ENCODE results near the gene GPC5. TPM values are rescaled to one million over a fixed set of nuclear protein-coding genes. Genes with fewer than 3 reads are reported as not detected.

The GPC5 gene
- total RNA-seq, 1 donor from 2014 or later = 0.07 TPM

DNA sequence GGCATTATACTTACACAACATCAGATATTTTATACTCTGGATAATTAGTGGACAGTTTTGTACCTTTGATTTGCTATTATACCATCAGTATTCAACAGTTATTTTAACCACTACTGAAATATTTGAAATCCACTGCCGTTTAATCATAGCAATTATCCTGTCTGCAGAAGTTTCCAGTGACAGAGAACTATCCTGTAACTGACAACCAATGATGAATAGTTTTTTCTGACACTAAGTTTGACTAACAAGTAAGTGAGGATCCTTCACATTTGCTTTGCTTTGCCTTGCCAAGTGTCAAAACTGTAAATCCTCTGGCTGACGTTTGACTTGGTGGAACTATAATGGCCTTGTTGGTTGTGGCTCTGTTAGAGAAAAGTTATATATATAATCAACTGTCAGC is 410.7 kb downstream of the GPC5 start:
- H3K79me2 ChIP-seq (ENCODE audit: low read depth) = no peaks in the 10 kb centered on the region
- no peak overlapping the region for H3K4me3 Mint-ChIP-seq
- no peaks in the 10 kb centered on the region for H4K20me1 ChIP-seq (ENCODE audit: low read depth)
- H3K9me3 ChIP-seq (ENCODE audit: low read depth) = no peaks in the 10 kb centered on the region
- H3K4me1 ChIP-seq = no peaks in the 10 kb centered on the region
- H3K36me3 ChIP-seq = no peaks in the 10 kb centered on the region
- no peaks in the 10 kb centered on the region for H3K36me3 Mint-ChIP-seq
- no peaks in the 10 kb centered on the region for H3F3A ChIP-seq (ENCODE audit: low read depth)
- no peaks in the 10 kb centered on the region for H3K27me3 Mint-ChIP-seq (ENCODE audit: insufficient read depth, low read depth)
- H3K27ac ChIP-seq = no peak overlapping the region
- no peak for TF ChIP-seq EZH2phosphoT487 (IDR thresholded peaks at IDR 0.05)
- TF ChIP-seq EZH2 (IDR thresholded peaks at IDR 0.05) = no peak
- no peak for TF ChIP-seq CTCF (IDR thresholded peaks at IDR 0.05)
- no peak for DNase-seq (ENCODE audit: low spot score)
- H3K9me3 Mint-ChIP-seq = no peaks in the 10 kb centered on the region
- no peak overlapping the region for H3K9ac ChIP-seq
- H3K27ac Mint-ChIP-seq = no peak overlapping the region
- H3K4me1 Mint-ChIP-seq = no peaks in the 10 kb centered on the region
- no peaks in the 10 kb centered on the region for H3K27me3 ChIP-seq
- no peak overlapping the region for H3K4me3 ChIP-seq
- H2AFZ ChIP-seq (replicated peaks) = no peak overlapping the region
- H3K4me2 ChIP-seq = no peak overlapping the region

GRCh38 chr13:91813253-91813652 is 414.8 kb downstream of the GPC5 start:
- H2AFZ ChIP-seq (replicated peaks) = no peak overlapping the region
- Mint-ChIP-seq H3K9me3 (no peaks in the 10 kb centered on the region), H3K27me3 (ENCODE audit: insufficient read depth, low read depth) (peaks cover 2% of the 10 kb centered on the region), H3K4me1 (no peaks in the 10 kb centered on the region), H3K36me3 (no peaks in the 10 kb centered on the region), H3K4me3 (no peak overlapping the region), H3K27ac (no peak overlapping the region)
- no peak overlapping the region for H3K27ac ChIP-seq
- H3K36me3 ChIP-seq = no peaks in the 10 kb centered on the region
- H3F3A ChIP-seq (ENCODE audit: low read depth) = no peaks in the 10 kb centered on the region
- H3K4me3 ChIP-seq = no peak overlapping the region
- no peaks in the 10 kb centered on the region for H3K79me2 ChIP-seq (ENCODE audit: low read depth)
- no peaks in the 10 kb centered on the region for H3K4me1 ChIP-seq
- no peaks in the 10 kb centered on the region for H4K20me1 ChIP-seq (ENCODE audit: low read depth)
- no peaks in the 10 kb centered on the region for H3K9me3 ChIP-seq (ENCODE audit: low read depth)
- no peak overlapping the region for H3K4me2 ChIP-seq
- H3K9ac ChIP-seq = no peak overlapping the region
- no peak for TF ChIP-seq EZH2phosphoT487 (IDR thresholded peaks at IDR 0.05)
- DNase-seq (ENCODE audit: low spot score) = no peak
- H3K27me3 ChIP-seq = no peaks in the 10 kb centered on the region

DNA sequence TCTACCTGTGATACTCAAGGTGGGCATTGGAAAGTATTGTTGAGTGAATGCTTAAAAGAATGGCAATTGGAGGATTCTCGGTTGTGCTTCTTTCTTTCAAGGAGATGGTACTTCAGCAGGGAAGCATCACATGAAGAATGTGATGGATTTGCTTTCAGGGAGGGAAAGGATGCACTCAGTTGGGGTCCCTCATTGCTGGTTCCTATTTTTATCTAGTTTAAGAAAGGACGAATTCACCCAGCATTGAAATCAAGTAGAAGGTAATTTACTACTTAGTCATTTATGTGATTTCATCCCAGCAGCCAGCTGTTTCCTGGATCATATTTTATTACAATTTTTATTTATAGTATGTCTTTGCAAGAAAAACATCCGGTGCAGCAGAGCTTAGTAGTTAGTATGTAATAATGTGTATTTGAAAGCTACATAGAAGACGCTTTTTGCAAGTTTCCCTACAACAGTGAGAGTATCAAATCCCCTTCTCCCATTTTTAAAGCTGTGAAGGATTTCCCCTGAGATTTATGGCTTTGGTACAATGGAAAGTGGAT is 417.9 kb downstream of the GPC5 start:
- no peaks in the 10 kb centered on the region for H3K9me3 ChIP-seq (ENCODE audit: low read depth)
- H3K27ac Mint-ChIP-seq = no peak overlapping the region

More for the DNA sequence above, 417.9 kb downstream of the GPC5 start:
- no peak overlapping the region for H3K27ac ChIP-seq
- peaks cover 2% of the 10 kb centered on the region for H3K27me3 Mint-ChIP-seq (ENCODE audit: insufficient read depth, low read depth)
- H3K36me3 ChIP-seq = no peaks in the 10 kb centered on the region
- no peak overlapping the region for H3K4me2 ChIP-seq
- no peaks in the 10 kb centered on the region for H3F3A ChIP-seq (ENCODE audit: low read depth)
- H3K4me1 Mint-ChIP-seq = no peaks in the 10 kb centered on the region
- no peak overlapping the region for H3K4me3 Mint-ChIP-seq
- TF ChIP-seq EZH2phosphoT487 (IDR thresholded peaks at IDR 0.05) (no peak), EZH2 (IDR thresholded peaks at IDR 0.05) (no peak), CTCF (IDR thresholded peaks at IDR 0.05) (no peak)
- no peak for DNase-seq (ENCODE audit: low spot score)
- no peaks in the 10 kb centered on the region for H3K4me1 ChIP-seq
- H3K9me3 Mint-ChIP-seq = no peaks in the 10 kb centered on the region
- no peaks in the 10 kb centered on the region for H4K20me1 ChIP-seq (ENCODE audit: low read depth)
- H3K27me3 ChIP-seq = no peaks in the 10 kb centered on the region
- H3K79me2 ChIP-seq (ENCODE audit: low read depth) = no peaks in the 10 kb centered on the region
- H3K4me3 ChIP-seq = no peak overlapping the region
- no peak overlapping the region for H3K9ac ChIP-seq
- H2AFZ ChIP-seq (replicated peaks) = no peak overlapping the region
- no peaks in the 10 kb centered on the region for H3K36me3 Mint-ChIP-seq
